ENCODE measurements around the gene LTBP1.

GRCh38 chr2:33085646-33086045, 138.9 kb downstream of the LTBP1 start:
- TF ChIP-seq POLR2AphosphoS5 (IDR thresholded peaks at IDR 0.05; ENCODE audit: low read depth, low read length) (no peak), POLR2A (IDR thresholded peaks at IDR 0.05; ENCODE audit: low read depth, low read length) (no peak)

Data from GM12892 (cell line).